ENCODE measurements around the gene EML4. TPM values are rescaled to one million over a fixed set of nuclear protein-coding genes. Genes with fewer than 3 reads are reported as not detected.
A peak's percentile ranks its signal among the peaks of the same experiment; 100 is the strongest.

The EML4 gene
- total and polyA plus RNA-seq, 9 donors = 11.6 to 46.5 (median 31.5) TPM

GRCh38 chr2:42366411-42366810 is 197.3 kb downstream of the EML4 start:
- Histone ChIP-seq H3K4me1 (ENCODE audit: insufficient read depth) (peaks cover 4% of the 10 kb centered on the region), H3K27ac (no peak overlapping the region), H3K27me3 (no peaks in the 10 kb centered on the region), H3K36me3 (no peaks in the 10 kb centered on the region), H3K9me3 (no peaks in the 10 kb centered on the region), H3K4me3 (no peak overlapping the region)
- DNase-seq = no peak
- intact Hi-C loops (cut with DNase I) = loop anchor here in 3 of 4 donors (10.0 kb wide), 3 partner anchors 272 to 512 kb away; no protein-coding TSS in a partner anchor
- TF ChIP-seq POLR2A (IDR thresholded peaks at IDR 0.05) (no peak), EP300 (IDR thresholded peaks at IDR 0.05) (no peak)
- TF ChIP-seq, protein P1, sequence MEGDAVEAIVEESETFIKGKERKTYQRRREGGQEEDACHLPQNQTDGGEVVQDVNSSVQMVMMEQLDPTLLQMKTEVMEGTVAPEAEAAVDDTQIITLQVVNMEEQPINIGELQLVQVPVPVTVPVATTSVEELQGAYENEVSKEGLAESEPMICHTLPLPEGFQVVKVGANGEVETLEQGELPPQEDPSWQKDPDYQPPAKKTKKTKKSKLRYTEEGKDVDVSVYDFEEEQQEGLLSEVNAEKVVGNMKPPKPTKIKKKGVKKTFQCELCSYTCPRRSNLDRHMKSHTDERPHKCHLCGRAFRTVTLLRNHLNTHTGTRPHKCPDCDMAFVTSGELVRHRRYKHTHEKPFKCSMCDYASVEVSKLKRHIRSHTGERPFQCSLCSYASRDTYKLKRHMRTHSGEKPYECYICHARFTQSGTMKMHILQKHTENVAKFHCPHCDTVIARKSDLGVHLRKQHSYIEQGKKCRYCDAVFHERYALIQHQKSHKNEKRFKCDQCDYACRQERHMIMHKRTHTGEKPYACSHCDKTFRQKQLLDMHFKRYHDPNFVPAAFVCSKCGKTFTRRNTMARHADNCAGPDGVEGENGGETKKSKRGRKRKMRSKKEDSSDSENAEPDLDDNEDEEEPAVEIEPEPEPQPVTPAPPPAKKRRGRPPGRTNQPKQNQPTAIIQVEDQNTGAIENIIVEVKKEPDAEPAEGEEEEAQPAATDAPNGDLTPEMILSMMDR (IDR thresholded peaks at IDR 0.05) = no peak

DNA sequence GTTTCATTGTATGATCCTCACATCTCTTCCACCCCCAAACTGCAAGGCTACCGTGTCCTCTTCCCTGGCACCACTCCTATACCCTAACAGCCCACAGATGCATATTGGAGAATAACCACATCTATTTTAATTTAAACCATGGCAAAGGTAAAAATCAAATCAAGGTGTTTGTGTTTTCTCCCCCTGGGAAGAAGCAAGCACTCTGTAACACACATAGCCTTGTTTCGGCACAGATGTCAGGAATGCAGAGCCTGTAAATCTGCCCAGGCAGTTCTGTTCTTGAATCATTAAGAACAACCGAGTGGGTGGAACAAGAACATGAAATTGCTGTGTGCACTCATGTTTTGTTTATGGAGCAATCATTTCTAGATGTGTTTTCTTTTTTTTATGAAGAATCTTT is 198.7 kb downstream of the EML4 start:
- H3K4me3 ChIP-seq = no peak overlapping the region
- peaks cover 8% of the 10 kb centered on the region for H3K4me1 ChIP-seq (ENCODE audit: insufficient read depth)
- no peaks in the 10 kb centered on the region for H3K27me3 ChIP-seq
- no peak for TF ChIP-seq POLR2A (IDR thresholded peaks at IDR 0.05)
- TF ChIP-seq, protein P1 (IDR thresholded peaks at IDR 0.05) = no peak
- TF ChIP-seq EP300 (IDR thresholded peaks at IDR 0.05) = no peak
- H3K27ac ChIP-seq = no peak overlapping the region
- 3 to 10% (median 7%) methylated on average over 3 of the region's 3 CpGs for WGBS, 3 donors
- no peak for DNase-seq
- intact Hi-C loops (cut with DNase I) = loop anchor here in 3 of 4 donors (10.0 kb wide), 3 partner anchors 273 to 513 kb away; no protein-coding TSS in a partner anchor
- no peaks in the 10 kb centered on the region for H3K9me3 ChIP-seq
- no peaks in the 10 kb centered on the region for H3K36me3 ChIP-seq

GRCh38 chr2:42368817-42369531 is 199.8 kb downstream of the EML4 start:
- TF ChIP-seq POLR2A (IDR thresholded peaks at IDR 0.05) (no peak), EP300 (IDR thresholded peaks at IDR 0.05) (no peak)
- TF ChIP-seq, protein P1 (IDR thresholded peaks at IDR 0.05) = no peak
- intact Hi-C loops (cut with DNase I) = loop anchor here in 3 of 4 donors (10.0 kb wide), 3 partner anchors 274 to 514 kb away; no protein-coding TSS in a partner anchor
- Histone ChIP-seq H3K27ac (no peak overlapping the region), H3K4me3 (no peak overlapping the region), H3K4me1 (ENCODE audit: insufficient read depth) (peaks cover 8% of the 10 kb centered on the region), H3K27me3 (no peaks in the 10 kb centered on the region), H3K36me3 (no peaks in the 10 kb centered on the region), H3K9me3 (no peaks in the 10 kb centered on the region)
- peak in 1 of 5 donors; percentile 45 for DNase-seq
- 44 to 70% (median 67%) methylated on average over 7 of the region's 7 CpGs for WGBS, 3 donors

DNA sequence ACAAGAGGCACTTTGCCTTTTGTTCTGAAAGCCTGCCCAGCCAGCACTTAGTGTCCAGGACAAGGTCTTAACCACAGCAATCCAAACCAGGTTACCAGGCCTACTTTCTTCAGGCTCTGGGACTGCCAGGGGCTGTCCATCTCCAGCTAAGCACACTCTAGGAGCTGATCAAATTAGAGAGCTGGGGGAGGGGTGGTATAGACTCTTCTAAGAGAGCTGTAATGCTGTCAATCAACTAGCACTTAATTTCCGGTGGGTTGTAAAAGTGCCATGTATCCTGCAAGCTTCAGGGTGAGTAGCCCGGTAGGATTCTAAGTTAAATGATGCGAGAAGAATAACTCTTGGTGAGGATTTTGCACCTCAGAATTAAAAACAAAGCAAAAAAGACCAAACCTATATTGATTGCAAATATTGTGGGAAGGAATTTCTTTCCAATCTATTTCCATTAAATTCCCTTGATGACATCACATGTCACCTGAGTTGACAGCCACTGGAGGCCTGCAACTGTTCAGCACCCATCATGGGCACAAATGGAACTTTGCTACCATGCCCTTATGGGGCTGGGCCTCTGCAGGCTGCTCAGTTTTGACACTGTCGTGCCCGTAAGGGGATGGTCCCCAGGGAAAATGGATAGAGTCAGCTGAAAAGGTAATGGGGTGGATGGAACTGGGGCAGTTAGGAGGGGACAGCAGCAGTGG is 200.5 kb downstream of the EML4 start:
- no peaks in the 10 kb centered on the region for H3K36me3 ChIP-seq
- 89 to 94% (median 94%) methylated on average over 5 of the region's 5 CpGs for WGBS, 3 donors
- intact Hi-C loops (cut with DNase I) = loop anchor here in 3 of 4 donors (10.0 kb wide), 3 partner anchors 275 to 515 kb away; no protein-coding TSS in a partner anchor
- no peaks in the 10 kb centered on the region for H3K9me3 ChIP-seq
- TF ChIP-seq POLR2A (IDR thresholded peaks at IDR 0.05) = no peak
- H3K27me3 ChIP-seq = no peaks in the 10 kb centered on the region
- no peak for DNase-seq
- no peak overlapping the region for H3K4me3 ChIP-seq
- H3K27ac ChIP-seq = no peak overlapping the region
- peaks cover 8% of the 10 kb centered on the region for H3K4me1 ChIP-seq (ENCODE audit: insufficient read depth)

Data from ovary (tissue), 9 donors.